Measurements from ENCODE around the gene SLC22A17. TPM values are rescaled to one million over a fixed set of nuclear protein-coding genes. Genes with fewer than 3 reads are reported as not detected.

Gene SLC22A17
- total and polyA plus RNA-seq, 2 of the 4 experiments (the other 2 are of a cell fraction): 6.6 to 36.0 TPM

DNA sequence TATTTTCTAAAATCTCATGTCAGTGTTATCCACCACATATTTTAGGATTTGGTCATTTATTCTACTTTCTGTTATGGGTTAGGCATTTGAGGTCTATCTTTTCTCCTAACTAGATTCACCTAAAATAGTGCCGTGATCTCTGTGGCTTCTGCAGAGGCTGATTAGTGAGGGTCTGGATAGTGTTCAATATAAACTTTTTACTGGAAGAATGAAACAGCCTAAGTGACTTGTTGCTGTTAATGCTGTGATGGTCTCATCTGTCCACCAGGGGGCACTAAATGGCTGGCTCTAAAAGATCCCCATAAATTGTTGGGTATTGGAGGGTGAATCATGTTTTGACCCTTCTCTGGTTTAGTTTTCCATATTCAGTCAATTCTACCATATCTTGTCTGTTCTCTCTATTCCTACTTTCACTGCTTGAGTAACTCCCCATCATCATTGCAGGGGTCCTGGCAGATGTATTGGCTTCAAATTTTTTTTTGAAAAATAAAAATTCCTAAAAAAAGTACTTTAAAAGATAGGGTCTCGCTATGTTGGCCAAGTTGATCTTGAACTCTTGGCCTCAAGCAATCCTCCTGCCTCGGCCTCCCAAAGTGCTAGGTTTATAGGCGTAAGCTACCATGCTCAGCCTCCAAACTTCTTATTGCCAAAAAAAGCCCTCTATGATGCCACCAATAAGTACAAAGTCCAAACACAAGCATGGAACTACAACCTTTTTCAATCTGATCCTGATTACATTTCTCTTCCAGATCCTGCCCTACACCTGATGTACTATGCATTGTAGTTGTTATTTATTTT lies 24.5 kb downstream of the SLC22A17 start:
- Histone ChIP-seq H3K27ac (ENCODE audit: insufficient read depth, low read length) (no peak overlapping the region), H3K14ac (replicated peaks; ENCODE audit: low read depth, low read length) (no peak overlapping the region), H2AFZ (replicated peaks; ENCODE audit: low read length, poor library complexity) (no peak overlapping the region), H3K4me2 (ENCODE audit: low read depth, low read length) (no peak overlapping the region), H3K9me3 (ENCODE audit: control insufficient read depth, insufficient read depth, low read length) (no peaks in the 10 kb centered on the region), H3K79me1 (ENCODE audit: low read depth in 1 of 2, low read length in 2 of 2) (peaks cover 13 to 18% of the 10 kb centered on the region in 2 experiments), H3K9me1 (ENCODE audit: insufficient read depth, low read length) (no peaks in the 10 kb centered on the region), H2BK15ac (ENCODE audit: low read depth, low read length) (no peak overlapping the region), H2BK120ac (ENCODE audit: low read depth, low read length) (no peak overlapping the region), H4K91ac (ENCODE audit: insufficient read depth, low read depth, low read length) (no peak overlapping the region), H3K36me3 (ENCODE audit: control insufficient read depth, insufficient read depth, low read length) (peaks cover 18% of the 10 kb centered on the region), H2BK5ac (ENCODE audit: low read depth, low read length, poor library complexity, severe bottlenecking) (no peak overlapping the region), H3K27me3 (ENCODE audit: control insufficient read depth, insufficient read depth, low read length) (no peaks in the 10 kb centered on the region; the same call in none of the 2 replicates), H3K9ac (ENCODE audit: low read depth, low read length) (no peak overlapping the region), H2BK20ac (ENCODE audit: low read depth, low read length) (no peak overlapping the region), H3K18ac (ENCODE audit: low read depth, low read length) (no peak overlapping the region), H4K5ac (ENCODE audit: low read depth, low read length) (no peak overlapping the region), H3K4ac (ENCODE audit: low read depth, low read length) (no peak overlapping the region), H3K23ac (ENCODE audit: low read depth, low read length) (no peak overlapping the region), H3K4me3 (ENCODE audit: insufficient read depth, low read depth, low read length) (no peak overlapping the region), H3K4me1 (ENCODE audit: control insufficient read depth, insufficient read depth, low read length) (peaks cover under 1% of the 10 kb centered on the region; the same call in 1 of the 2 replicates), H2AK5ac (ENCODE audit: low read depth, low read length) (no peak overlapping the region), H4K20me1 (ENCODE audit: insufficient read depth, low read length) (peaks cover 4% of the 10 kb centered on the region; the same call in 1 of the 2 replicates), H3K56ac (ENCODE audit: extremely low read depth, insufficient read depth, low read length) (no peak overlapping the region), H4K8ac (ENCODE audit: low read depth in 2 of 2, low read length in 2 of 2) (no peak overlapping the region), H2AK9ac (replicated peaks; ENCODE audit: low read depth, low read length, poor library complexity) (no peak overlapping the region)
- no TSS peak for BruUV-seq (replicated peaks)
- ChIA-PET POLR2A (ENCODE audit: unreplicated experiment) (no interaction called here), CTCF (no interaction called here)
- peak; percentile 94 for ATAC-seq (ENCODE audit: low read depth)
- peak; percentile 80 for DNase-seq
- dilution Hi-C loops (cut with HindIII; ENCODE audit: low sequenced_read_pairs, unreplicated experiment): no loop called here
- no CpG with 5 or more reads among the region's 4 CpGs for WGBS, 2 experiments (ENCODE audit: extremely low coverage in 2 of 2, insufficient read length in 1 of 2)
- intact Hi-C loops (cut with micrococcal nuclease): loop anchor here (1.0 kb wide), 5 partner anchors 24 to 141 kb away; partner anchors contain the start of genes NGDN and SLC22A17
- in situ Hi-C loops (cut with MboI; ENCODE audit: low sequenced_read_pairs): loop anchor here (10.0 kb wide), 2 partner anchors 47 to 227 kb away; partner anchors contain the start of genes CMTM5, IL25, THTPA and ZFHX2
- TF ChIP-seq RCOR1 (IDR thresholded peaks at IDR 0.05; ENCODE audit: insufficient replicate concordance, low read length) (no peak), MAFK (IDR thresholded peaks at IDR 0.05; ENCODE audit: low read depth, low read length) (no peak), SMC3 (IDR thresholded peaks at IDR 0.05; ENCODE audit: low read depth, low read length) (peak; percentile 85), RFX5 (IDR thresholded peaks at IDR 0.05; ENCODE audit: low read depth, low read length) (no peak), RAD21 (IDR thresholded peaks at IDR 0.05; ENCODE audit: low read length) (peak; percentile 90), BHLHE40 (IDR thresholded peaks at IDR 0.05; ENCODE audit: low read depth, low read length) (no peak), POLR2A (IDR thresholded peaks at IDR 0.05; ENCODE audit: low read depth, low read length) (peak; percentile 38; the same call in 1 of the 2 replicates), NFE2L2 (IDR thresholded peaks at IDR 0.05; ENCODE audit: low read depth, low read length) (no peak), CEBPB (IDR thresholded peaks at IDR 0.05; ENCODE audit: low read depth, low read length) (no peak), MXI1 (IDR thresholded peaks at IDR 0.05; ENCODE audit: borderline replicate concordance, low read depth, low read length) (no peak), CHD1 (IDR thresholded peaks at IDR 0.05; ENCODE audit: low read depth, low read length) (no peak), FOS (IDR thresholded peaks at IDR 0.05; ENCODE audit: low read depth, low read length) (no peak)
- TF ChIP-seq, protein P1, sequence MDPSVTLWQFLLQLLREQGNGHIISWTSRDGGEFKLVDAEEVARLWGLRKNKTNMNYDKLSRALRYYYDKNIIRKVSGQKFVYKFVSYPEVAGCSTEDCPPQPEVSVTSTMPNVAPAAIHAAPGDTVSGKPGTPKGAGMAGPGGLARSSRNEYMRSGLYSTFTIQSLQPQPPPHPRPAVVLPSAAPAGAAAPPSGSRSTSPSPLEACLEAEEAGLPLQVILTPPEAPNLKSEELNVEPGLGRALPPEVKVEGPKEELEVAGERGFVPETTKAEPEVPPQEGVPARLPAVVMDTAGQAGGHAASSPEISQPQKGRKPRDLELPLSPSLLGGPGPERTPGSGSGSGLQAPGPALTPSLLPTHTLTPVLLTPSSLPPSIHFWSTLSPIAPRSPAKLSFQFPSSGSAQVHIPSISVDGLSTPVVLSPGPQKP (IDR thresholded peaks at IDR 0.05; ENCODE audit: borderline replicate concordance, low read depth, low read length): no peak
- TF ChIP-seq, protein P2, sequence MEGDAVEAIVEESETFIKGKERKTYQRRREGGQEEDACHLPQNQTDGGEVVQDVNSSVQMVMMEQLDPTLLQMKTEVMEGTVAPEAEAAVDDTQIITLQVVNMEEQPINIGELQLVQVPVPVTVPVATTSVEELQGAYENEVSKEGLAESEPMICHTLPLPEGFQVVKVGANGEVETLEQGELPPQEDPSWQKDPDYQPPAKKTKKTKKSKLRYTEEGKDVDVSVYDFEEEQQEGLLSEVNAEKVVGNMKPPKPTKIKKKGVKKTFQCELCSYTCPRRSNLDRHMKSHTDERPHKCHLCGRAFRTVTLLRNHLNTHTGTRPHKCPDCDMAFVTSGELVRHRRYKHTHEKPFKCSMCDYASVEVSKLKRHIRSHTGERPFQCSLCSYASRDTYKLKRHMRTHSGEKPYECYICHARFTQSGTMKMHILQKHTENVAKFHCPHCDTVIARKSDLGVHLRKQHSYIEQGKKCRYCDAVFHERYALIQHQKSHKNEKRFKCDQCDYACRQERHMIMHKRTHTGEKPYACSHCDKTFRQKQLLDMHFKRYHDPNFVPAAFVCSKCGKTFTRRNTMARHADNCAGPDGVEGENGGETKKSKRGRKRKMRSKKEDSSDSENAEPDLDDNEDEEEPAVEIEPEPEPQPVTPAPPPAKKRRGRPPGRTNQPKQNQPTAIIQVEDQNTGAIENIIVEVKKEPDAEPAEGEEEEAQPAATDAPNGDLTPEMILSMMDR (conservative IDR thresholded peaks at IDR 0.05; ENCODE audit: low read depth, low read length): peak; percentile 93
- TF ChIP-seq, protein P3, sequence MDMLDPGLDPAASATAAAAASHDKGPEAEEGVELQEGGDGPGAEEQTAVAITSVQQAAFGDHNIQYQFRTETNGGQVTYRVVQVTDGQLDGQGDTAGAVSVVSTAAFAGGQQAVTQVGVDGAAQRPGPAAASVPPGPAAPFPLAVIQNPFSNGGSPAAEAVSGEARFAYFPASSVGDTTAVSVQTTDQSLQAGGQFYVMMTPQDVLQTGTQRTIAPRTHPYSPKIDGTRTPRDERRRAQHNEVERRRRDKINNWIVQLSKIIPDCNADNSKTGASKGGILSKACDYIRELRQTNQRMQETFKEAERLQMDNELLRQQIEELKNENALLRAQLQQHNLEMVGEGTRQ (IDR thresholded peaks at IDR 0.05; ENCODE audit: low read depth, low read length): no peak
